GM21390 (cell line): Measurements from ENCODE around the gene SLC25A19.
"Not testable (repeated sequence)": the region's sequence is repeated elsewhere in the genome, so short reads cannot be mapped to it uniquely, and the experiment has no call there.

ENCODE experiments used
- ATAC-seq: cut with Tn5 transposase; IDR thresholded peaks from one replicate; pipeline ENCODE4 v1.9.1; 2021; ENCODE audit not compliant: unreplicated experiment

The SLC25A19 gene

GRCh38 chr17:75301502-75302206 is 12.4 kb upstream of the SLC25A19 start:
- no peak for ATAC-seq

GRCh38 chr17:75301049-75301448 is 11.8 kb upstream of the SLC25A19 start:
- ATAC-seq = no peak

- no peak for ATAC-seq
These were observed 11.0 kb upstream of the SLC25A19 start for GRCh38 chr17:75300280-75300679.

- peak; percentile 49 for ATAC-seq
These were observed 6.2 kb upstream of the SLC25A19 start for GRCh38 chr17:75295201-75296158.

GRCh38 chr17:75292810-75293448 is 3.7 kb upstream of the SLC25A19 start:
- ATAC-seq = not testable (repeated sequence)

- peak; percentile 24 for ATAC-seq
These were observed 652 bp upstream of the SLC25A19 start for GRCh38 chr17:75289832-75290337.

- ATAC-seq = peak; percentile 3
These were observed 491 bp downstream of the SLC25A19 start for GRCh38 chr17:75288770-75289114.

GRCh38 chr17:75288359-75288758 is 874 bp downstream of the SLC25A19 start:
- no peak for ATAC-seq

- no peak for ATAC-seq
These were observed 2.0 kb downstream of the SLC25A19 start for GRCh38 chr17:75287221-75287620.

GRCh38 chr17:75285123-75285522 is 4.1 kb downstream of the SLC25A19 start:
- no peak for ATAC-seq

- ATAC-seq = not testable (repeated sequence)
These were observed 9.0 kb downstream of the SLC25A19 start for GRCh38 chr17:75280189-75280588.

GRCh38 chr17:75277664-75278071 is 11.6 kb downstream of the SLC25A19 start:
- no peak for ATAC-seq

GRCh38 chr17:75273977-75274708 is 15.1 kb downstream of the SLC25A19 start:
- ATAC-seq = no peak

GRCh38 chr17:75272848-75273184 is 16.4 kb downstream of the SLC25A19 start:
- ATAC-seq = no peak

GRCh38 chr17:75271955-75272847 is 17.0 kb downstream of the SLC25A19 start:
- ATAC-seq = no peak

- peak; percentile 66 for ATAC-seq
These were observed 17.8 kb downstream of the SLC25A19 start for GRCh38 chr17:75271233-75271954.

GRCh38 chr17:75270966-75271232 is 18.3 kb downstream of the SLC25A19 start, which contains the start of gene MIF4GD:
Gene MIF4GD, minus strand, starts transcription at chr17:75271231. Its CDS starts 1,036 bp downstream, at chr17:75270195.
- ATAC-seq = no peak

- peak; percentile 31 for ATAC-seq
These were observed 18.8 kb downstream of the SLC25A19 start for GRCh38 chr17:75270218-75270965.

- no peak for ATAC-seq
These were observed 19.4 kb downstream of the SLC25A19 start for GRCh38 chr17:75269844-75270217.
